SW480 (cell line): ENCODE measurements around the gene TK1.

Experiments used
- DNase-seq: peaks from one replicate; pipeline ENCODE4 v3.0.0-alpha.2; 2016; ENCODE audit warnings: low spot score

Gene TK1

DNA sequence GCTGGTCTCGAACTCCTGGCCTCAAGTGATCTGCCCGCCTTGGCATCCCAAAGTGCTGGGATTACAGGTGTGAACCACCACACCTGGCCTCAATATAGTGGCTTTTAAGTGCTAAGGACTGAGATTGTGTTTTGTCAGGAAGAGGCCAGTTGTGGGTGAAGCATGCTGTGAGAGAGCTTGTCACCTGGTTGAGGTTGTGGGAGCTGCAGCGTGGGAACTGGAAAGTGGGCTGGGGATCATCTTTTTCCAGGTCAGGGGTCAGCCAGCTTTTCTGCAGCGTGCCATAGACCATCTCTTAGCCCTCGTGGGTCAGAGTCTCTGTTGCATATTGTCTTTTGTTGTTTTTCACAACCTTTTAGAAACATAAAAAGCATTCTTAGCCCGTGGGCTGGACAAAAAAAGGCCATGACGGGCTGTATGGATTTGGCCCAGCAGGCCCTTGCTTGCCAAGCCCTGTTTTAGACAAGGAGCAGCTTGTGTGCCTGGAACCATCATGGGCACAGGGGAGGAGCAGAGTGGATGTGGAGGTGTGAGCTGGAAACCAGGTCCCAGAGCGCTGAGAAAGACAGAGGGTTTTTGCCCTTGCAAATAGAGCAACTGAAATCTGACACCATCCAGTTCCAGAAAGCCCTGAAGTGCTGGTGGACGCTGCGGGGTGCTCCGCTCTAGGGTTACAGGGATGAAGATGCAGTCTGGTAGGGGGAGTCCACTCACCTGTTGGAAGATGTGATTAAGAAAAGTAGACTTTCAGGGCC, 32.7 kb upstream of the TK1 start:
- no peak for DNase-seq

DNA sequence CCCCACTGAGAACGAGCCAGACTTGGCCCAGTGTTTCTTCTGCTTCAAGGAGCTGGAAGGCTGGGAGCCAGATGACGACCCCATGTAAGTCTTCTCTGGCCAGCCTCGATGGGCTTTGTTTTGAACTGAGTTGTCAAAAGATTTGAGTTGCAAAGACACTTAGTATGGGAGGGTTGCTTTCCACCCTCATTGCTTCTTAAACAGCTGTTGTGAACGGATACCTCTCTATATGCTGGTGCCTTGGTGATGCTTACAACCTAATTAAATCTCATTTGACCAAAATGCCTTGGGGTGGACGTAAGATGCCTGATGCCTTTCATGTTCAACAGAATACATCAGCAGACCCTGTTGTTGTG, 27.8 kb upstream of the TK1 start:
- DNase-seq = no peak

- DNase-seq = peak; percentile 85
Observed at GRCh38 chr17:78214016-78214705, 27.3 kb upstream of the TK1 start, which contains the start of gene BIRC5. BIRC5 (plus strand) TSS chr17:78214253; CDS start chr17:78214317, 64 bp downstream.

- no peak for DNase-seq
Observed at GRCh38 chr17:78211032-78211431, 24.2 kb upstream of the TK1 start.

- DNase-seq = no peak
Observed at GRCh38 chr17:78210111-78210510, 23.3 kb upstream of the TK1 start.

DNA sequence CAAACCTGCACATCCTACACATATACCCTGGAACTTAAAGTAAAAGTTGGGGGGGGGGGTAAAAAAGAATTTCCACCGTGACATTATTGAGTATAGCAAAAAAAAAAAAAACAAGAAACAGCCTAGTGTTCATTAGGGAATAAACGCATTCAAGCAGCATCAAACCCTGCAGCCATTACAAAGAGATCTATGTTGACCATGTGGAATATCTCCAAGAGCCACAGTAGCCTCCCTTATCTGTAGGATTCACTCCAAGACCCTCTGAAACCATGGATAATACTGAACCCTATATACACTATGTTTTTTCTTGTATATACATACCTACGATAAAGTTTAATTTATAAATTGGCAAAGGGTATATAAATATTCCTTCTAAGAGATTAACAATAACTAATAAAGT, 21.6 kb upstream of the TK1 start:
- DNase-seq = no peak

DNA sequence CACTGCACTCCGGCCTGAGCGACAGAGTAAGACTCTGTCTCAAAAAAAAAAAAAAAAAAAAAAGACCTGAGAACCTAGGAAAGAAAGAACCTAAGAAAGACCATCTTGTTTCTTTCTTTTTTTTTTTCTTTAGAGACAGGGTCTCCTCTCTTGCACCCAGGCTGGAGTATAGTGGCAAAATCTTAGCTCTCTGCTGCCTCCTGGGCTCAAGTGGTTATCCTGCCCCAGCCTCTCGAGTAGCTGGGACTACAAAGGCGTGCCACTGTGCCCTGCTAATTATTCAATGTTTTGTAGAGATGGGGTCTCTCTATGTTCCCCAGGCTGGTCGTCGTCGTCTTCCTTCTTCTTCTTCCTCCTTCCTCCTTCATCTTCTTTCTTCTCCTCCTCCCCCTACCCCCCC, 19.4 kb upstream of the TK1 start:
- no peak for DNase-seq

DNA sequence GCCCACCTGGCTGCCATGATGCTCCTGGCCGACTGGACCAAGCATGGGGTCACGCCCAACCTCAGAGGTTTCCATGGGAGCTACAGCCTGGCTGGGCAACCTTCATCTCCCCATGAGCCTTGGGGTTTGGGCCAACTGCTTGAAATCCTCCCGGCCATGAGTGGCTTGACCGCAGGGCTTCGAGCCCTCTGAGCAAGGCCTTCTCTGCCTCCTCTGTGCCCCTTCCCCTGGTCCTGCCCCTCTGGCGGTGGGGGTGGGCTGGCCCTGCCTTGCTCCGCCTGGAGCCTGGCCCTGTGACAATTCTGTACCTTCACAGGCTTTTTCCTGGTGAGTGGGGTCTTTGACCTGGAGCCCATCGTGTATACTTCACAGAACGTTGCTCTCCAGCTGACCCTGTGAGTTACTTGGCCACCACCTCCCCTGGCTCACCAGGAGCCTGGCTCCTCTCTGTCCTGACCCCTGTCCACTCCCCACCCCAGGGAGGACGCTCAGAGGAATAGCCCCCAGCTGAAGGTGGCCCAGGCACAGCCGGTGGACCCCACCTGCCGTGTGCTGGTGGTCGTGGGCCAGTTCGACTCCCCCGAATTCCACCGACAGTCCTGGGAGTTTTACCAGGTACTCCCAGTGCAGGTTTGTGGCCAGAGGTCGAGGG, 18.4 kb upstream of the TK1 start:
- no peak for DNase-seq

DNA sequence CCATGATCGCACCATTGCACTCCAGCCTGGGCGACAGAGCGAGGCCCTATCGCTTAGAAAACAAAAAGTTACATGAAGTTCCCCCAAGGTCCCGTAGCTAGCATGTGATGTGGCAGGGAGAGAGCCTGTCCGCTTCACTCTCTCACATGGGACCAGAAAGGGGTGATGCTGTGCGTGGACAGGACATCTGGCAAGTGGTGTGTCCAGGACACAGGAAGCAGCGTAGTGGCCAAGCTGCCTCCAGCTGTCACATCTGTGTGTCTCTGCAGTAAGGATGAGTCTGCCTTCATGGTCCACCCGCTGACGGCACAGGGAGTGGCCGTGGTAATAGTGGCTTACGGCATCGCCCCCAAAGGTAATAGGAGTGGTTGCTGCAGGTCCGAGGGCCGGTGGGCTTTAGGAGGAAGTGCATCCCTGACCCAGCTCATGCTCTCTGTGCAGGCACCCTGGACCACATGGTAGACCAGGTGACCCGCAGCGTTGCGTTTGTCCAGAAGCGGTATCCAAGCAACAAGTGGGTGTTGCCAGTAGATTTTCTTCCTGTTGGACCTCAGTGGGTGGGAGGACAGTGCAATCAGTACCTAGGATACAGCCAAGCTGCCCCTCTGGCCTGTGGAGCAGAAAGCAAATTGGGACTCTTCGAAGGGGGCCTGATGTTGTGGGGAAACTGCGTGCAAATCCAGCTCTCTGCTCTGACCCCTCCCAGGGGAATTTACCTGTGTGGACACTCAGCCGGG, 17.7 kb upstream of the TK1 start:
- DNase-seq = no peak

GRCh38 chr17:78202666-78203065, 15.8 kb upstream of the TK1 start:
- DNase-seq = no peak

GRCh38 chr17:78200451-78200850, 13.6 kb upstream of the TK1 start:
- DNase-seq = no peak

- no peak for DNase-seq
Observed at GRCh38 chr17:78197147-78197832, 10.4 kb upstream of the TK1 start.

DNA sequence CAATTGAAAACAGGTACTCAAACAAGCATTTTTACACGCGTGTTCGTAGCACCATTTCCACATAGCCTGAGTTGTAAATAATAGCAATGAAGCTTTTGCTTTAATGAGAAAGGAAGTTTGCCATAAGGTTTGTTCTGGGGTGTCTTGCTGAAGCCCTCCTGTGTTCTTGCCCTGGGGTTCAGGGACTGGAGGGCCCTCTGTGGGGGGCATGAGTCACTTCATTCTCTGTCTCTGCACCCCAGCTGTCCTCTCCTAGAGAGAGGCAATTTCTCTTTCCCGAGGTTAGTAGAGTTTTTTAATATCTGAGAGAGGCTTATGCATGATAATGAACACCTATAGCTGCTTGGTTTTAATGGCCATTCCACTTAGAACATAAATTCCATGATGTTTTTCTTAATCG, 9.9 kb upstream of the TK1 start:
- no peak for DNase-seq

DNA sequence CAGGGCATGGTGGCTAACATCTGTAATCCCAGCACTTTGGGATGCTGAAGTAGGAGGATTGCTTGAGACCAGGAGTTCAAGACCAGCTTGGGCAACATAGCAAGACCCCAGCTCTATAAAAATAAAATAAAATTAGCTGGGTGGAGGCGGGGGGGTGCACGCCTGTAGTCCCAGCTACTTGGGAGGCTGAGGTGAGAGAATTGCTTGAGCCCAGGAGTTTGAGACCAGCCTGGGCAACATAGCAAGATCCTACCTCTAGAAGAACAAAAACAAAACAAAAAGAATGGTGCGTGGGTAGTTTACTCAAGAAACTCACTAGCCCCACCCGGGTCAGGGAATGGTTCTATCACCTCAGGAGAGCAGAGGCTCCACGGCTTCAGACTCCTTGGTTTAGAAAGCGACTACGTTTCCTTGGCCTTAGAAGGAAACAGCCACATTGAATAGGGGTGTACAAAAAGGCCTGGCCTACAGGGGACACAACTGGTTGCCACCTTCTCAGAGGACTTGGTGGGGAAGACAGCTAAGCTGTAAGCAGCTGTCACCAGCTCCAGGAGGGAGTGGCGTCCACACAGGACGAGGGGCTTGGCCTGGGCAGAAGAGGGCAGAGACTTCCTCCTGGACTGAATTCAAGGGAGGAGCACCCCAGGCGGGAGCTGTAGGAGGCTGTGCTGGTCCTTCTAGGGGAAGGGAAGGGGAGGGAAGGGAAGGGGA, 716 bp downstream of the TK1 start:
- peak; percentile 49 for DNase-seq

DNA sequence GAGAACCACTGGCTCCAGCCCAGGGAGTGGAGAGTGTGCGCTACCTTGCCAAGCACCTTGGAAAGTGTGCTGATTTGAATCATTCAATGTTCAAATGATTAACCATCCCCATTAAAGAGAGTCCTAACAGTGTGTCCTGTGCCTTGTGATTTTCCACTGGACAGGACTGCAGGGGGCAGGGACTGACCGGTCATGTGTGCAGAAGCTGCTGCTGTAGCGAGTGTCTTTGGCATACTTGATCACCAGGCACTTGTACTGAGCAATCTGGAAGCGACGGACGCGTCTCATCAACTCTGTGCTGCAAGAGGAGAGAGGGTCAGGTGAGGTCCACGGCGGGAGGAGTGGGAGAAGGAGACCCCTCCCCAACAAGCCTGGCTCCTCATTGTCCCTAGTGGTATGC, 2.0 kb downstream of the TK1 start:
- DNase-seq = no peak

DNA sequence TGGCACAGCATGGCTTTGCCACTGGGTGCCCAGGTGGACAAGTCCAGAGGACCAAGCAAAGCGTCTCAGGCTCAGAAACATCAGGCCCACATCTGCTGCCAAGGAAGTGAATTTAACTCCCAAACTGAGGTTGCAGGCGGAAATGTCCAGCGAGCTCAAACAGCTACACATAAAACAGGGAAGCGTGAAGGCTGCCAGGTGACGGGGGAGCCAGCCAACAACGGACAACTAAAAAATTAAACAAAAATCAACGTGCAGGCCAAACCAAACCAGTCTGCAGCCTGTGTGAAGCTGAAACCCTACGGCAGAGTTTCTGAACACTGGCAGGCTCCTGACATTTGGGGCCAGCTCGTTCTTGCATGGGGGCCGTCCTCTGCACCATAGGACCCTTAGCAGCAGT, 2.5 kb downstream of the TK1 start:
- no peak for DNase-seq

DNA sequence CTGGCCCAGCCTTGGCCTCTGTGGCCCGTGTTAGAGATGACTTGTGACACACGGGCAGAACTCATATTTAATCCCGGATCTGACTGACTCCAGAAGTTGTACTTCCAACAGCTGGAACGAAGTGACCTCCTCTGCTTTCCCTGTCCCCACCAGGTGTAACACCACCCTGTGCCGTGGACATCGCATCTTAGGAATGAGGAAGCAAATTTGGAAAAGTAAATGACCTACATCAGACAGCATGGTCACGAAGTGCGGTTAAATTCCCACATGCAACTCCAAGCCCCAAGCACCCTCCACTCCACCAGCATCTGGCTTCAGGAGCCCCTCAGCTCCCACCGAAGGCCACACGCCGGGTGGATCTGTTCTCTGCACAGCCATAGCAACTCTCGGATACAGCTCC, 2.9 kb downstream of the TK1 start:
- DNase-seq = no peak

DNA sequence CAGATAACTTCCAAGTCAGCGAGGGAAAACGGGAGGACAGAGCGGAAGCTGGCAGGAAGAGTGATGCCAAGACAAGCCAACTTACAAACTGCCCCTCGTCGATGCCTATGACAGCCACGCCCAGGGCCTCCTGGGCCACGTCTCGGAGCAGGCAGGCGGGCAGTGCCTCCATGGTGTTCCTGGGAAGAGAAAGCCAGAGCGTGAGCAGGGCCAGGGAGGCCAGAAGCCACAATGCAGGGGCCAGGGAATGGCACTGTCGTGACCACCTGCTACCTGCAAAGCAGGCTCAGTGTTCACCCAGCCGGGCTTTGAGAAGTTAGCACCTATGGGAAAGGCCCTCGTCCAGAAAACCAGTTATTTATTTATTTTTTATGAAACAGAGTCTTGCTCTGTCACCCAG, 4.3 kb downstream of the TK1 start:
- no peak for DNase-seq

- no peak for DNase-seq
Observed at GRCh38 chr17:78180508-78180907, 6.3 kb downstream of the TK1 start.

- no peak for DNase-seq
Observed at GRCh38 chr17:78180083-78180482, 6.8 kb downstream of the TK1 start.

DNA sequence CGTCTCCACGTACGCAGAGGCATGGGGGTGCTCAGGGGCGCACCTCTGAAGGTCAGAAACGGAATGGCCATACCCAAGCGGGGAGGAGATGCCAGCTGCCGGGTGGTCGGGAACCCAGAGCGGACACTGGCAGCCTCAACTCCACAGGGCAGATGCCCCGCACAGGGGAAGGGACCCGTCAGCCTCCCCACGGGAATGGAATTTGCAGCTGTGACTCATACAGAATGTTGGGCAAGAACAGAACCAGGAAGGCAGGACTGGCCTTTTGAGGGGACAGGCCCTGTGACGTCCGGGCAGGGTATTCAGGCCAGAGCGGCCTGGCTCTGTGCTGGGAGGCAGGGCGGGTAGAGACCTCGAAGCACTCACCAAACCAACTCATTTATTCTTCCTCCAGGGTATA, 7.5 kb downstream of the TK1 start:
- DNase-seq = no peak
